Fibroblast of pulmonary artery (primary cell): ENCODE results near the gene UQCRC1.

Source experiments
- DNase-seq: peaks from one replicate; pipeline ENCODE4 v3.0.0-alpha.2; 2010; ENCODE audit warnings: low read depth
- H3K4me3 ChIP-seq: replicated peaks from 2 replicates; pipeline ENCODE4 v1.5.1; 2011; ENCODE audit warnings: low read depth, mild to moderate bottlenecking, control low read depth, low read length, moderate library complexity
- CTCF ChIP-seq: IDR thresholded peaks from 2 replicates; pipeline ENCODE4 v1.5.1; 2011; ENCODE audit warnings: mild to moderate bottlenecking, control low read depth, low read length, inconsistent platforms; ENCODE audit errors: missing control alignments

UQCRC1 gene

GRCh38 chr3:48567090-48567489 is 42.4 kb downstream of the UQCRC1 start:
- no peak overlapping the region for H3K4me3 ChIP-seq
- no peak for DNase-seq

GRCh38 chr3:48566401-48566760 is 43.1 kb downstream of the UQCRC1 start:
- TF ChIP-seq CTCF: no peak
- no peak for DNase-seq
- no peak overlapping the region for H3K4me3 ChIP-seq

More at GRCh38 chr3:48567090-48567489, 42.4 kb downstream of the UQCRC1 start:
- TF ChIP-seq CTCF: no peak

- H3K4me3 ChIP-seq: no peak overlapping the region
- peak; percentile 64 for DNase-seq
- no peak for TF ChIP-seq CTCF
Measured at GRCh38 chr3:48565591-48566400, 43.6 kb downstream of the UQCRC1 start.

- no peak overlapping the region for H3K4me3 ChIP-seq
- no peak for DNase-seq
- no peak for TF ChIP-seq CTCF
Measured at GRCh38 chr3:48565186-48565585, 44.3 kb downstream of the UQCRC1 start.

- H3K4me3 ChIP-seq: no peak overlapping the region
- TF ChIP-seq CTCF: no peak
- no peak for DNase-seq
Measured at GRCh38 chr3:48564667-48565066, 44.8 kb downstream of the UQCRC1 start.

GRCh38 chr3:48564022-48564421 is 45.4 kb downstream of the UQCRC1 start:
- DNase-seq: peak; percentile 52
- no peak for TF ChIP-seq CTCF
- H3K4me3 ChIP-seq: no peak overlapping the region

- DNase-seq: peak; percentile 41
- H3K4me3 ChIP-seq: no peak within 1 kb of the TSS
- peak; percentile 16 for TF ChIP-seq CTCF
Measured at GRCh38 chr3:48563382-48563918, 46.0 kb downstream of the UQCRC1 start, which contains the start of gene UCN2. Gene UCN2, minus strand, starts transcription at chr3:48563781. Its CDS starts 657 bp downstream, at chr3:48563124.
